HTERT RPE-1 (cell line): ENCODE results near the gene DGKI.

Source experiments
- in situ Hi-C: fragments of 300-500 bp; cut with MboI; formaldehyde crosslinking; loops from 4 replicates; pipeline ENCODE4 v1.14.3; 2020; ENCODE audit warnings: low sequenced_read_pairs

The DGKI gene

DNA sequence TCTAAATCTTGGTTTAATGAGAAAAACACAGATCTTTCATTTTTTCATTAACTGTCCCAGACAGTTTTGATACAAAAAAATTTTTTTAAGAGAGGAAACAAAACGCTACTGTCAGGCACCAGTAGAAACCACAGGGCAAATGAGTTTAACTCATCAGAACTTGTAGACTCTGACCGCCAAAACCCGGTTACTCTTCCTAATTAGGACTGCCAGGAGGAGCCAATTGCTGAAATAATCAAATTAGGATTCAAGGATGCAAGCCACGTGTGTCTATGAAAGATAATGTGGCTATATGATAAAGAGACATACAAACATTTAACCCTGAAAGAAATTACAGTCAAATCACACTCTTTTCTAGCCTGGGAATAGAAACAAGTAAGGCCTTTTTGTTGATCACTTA, 154.4 kb downstream of the DGKI start:
- in situ Hi-C loops = no loop called here

DNA sequence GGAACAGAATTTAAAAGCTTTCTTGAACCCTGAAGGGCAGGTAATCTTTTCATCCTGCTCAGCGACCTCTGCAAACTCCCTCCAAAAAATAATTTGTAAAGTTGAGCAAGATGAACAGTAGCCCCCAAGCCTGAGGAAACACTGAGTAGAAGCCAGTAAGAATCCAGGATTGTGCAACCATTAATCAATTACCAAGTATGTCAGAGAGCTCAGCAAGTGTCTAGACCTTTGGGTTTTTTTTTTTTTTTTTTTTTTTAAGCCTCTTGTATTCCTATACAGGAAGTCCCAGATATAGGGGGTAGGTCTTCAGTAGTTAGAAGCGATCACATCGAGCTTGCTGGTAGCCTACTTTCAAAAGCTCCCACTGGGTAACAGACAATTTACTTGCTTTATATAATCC, 155.2 kb downstream of the DGKI start:
- in situ Hi-C loops = no loop called here

DNA sequence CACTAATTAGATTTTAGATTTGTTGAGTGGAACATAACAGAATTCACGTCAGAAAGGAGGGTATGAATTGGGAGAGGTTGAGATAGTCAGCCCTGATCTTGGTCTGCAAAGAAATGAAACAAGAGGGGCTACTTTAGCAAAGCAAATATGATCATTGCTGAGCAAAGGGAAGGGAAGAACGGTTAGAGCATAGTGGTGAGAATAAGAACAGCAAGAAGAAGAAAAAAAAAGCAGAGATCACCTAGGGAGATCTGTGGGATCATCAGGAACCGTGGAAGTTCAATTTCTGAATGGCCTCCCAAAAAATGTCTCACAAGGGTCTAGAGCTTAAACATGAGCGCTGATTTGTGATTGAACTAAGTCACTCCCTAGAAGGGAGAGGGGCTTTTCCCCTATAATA, 156.1 kb downstream of the DGKI start:
- in situ Hi-C loops = no loop called here

DNA sequence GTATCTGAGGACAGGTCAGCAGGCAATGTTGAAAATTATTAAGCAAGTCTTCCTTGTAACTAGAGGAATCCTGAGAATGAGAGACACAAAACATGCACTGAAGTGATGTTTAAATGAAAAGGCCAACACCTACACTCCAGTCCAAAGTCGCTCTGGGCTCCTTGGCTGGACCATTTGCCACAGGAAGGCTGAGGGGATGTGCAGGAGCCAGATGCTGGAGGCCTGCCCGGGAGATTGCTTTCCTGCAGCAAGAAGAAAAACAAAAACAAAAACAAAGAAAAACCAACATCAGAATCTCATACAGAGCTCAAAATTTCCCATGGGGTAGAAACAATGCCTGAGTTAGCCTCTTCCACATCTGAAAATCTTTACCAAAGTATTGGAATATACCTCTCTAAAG, 157.0 kb downstream of the DGKI start:
- in situ Hi-C loops = no loop called here

DNA sequence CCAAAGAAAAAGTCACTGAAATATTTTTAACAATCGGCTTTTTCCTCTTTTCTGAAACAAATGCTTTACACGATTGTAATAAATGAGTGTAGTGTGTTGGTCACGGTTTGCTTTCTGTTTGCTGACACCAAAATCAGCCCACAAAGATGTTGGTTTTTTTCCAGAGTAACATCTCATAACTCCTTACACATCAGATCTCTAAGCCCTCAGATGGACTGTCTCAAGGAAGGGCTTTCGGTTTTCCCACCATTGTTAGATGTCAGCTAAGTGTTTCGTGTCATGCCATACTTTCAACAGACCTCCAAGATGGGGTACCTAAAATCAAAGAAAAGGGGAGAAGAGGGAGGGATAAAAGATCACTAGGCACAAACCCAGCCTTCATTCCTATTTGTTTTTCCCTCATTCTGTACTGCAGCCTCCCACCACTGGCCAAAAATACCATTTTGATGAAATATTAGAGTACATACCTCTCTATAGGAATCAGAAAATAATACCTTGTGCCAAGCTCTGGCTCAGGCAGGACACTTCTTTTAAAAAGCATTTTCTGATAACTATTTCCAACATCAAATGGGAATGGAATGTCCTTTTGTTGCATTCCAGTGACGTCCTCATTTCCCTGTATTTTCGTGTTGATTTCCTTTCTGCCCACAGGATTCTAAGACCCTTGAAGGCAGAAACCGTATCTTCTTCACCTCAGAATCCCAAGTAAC, 159.1 kb downstream of the DGKI start:
- in situ Hi-C loops = no loop called here

DNA sequence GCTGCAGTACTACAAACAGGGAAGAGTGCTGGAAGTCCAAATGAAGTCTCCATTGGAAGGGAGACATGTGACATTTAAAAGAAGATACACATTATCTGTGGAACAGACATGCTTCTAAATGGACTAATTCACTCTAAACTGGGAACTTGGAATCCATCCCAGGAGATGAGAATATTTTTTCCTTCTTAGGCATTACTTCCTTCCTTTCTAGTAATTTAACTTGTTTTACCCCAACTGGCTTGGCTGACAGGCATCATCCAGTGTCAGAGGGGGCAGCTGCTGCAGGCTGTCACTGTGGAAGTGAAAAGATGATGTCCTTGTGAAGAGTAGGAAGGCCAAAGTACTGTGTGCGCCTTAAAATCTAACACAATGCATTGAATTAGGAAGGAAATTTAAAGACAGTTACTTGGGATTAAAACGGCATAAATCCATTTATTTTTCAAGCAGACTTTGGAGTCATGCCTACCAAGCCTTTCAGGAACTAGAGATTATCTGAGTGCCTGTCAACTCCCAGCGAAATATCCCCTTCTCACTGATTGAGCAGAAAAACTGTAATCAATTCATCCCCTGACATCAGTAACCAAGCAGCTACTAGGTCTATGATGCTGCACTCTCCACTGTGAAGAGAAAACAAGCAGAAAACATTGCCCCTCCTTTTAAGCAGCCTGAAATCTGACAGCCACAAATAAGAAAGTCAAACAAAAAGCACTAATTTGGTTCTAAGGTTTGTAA, 161.2 kb downstream of the DGKI start:
- in situ Hi-C loops = no loop called here

DNA sequence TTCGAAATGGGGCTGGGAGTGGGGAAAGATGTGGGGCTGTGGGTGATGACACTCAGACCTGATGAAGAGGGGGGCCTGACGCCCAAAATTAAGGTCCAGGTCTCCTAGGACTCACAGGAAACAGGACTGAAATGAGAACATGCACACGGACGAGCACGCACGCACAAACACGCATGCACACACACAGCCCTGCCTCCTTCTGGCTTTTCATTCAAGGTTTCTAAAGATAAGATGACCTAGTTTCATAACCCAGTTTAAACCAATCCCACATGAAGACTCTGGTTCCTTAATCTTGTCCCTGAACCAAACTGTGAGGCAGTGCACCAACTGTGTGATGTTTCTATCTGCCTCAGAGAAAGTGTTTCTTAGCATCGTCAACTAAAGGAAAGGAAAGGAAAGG, 162.0 kb downstream of the DGKI start:
- in situ Hi-C loops = no loop called here

DNA sequence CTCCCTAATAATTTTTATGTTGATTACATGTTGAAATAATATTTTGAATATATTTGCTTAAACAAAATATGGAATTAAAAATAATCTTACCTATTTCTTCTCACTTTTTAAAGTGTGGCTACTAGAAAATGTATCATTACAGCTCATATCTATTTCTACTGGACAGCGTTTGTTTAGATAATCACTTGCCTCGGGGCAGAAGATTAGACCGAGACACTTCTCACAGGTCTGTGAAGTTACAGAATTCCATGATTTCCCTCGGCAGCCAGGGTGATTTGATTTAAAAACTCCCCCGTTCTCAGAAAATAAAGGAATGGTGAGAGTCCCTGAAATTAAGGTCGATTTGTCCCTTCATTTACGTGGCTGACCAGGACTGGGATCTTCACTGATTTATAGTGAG, 162.5 kb downstream of the DGKI start:
- in situ Hi-C loops = no loop called here

DNA sequence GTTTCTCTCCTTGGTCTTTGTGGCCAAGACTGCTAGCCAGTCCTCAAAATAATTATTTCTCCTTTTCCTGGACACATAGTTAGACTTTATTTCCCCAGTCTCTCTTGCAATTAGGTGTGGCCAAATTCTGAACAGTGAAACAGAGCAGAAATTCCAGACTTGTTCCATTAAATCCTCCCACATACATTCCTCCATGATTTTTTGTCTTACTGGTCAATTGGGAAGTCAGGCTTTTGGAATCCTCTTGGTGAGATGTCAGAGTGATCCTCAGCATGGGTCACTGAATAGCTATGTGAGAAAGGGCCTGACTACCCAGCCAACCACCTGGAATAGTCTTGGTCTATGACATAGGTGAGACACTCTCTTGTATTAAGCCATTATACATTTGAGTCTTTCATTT, 164.2 kb downstream of the DGKI start:
- in situ Hi-C loops = no loop called here

DNA sequence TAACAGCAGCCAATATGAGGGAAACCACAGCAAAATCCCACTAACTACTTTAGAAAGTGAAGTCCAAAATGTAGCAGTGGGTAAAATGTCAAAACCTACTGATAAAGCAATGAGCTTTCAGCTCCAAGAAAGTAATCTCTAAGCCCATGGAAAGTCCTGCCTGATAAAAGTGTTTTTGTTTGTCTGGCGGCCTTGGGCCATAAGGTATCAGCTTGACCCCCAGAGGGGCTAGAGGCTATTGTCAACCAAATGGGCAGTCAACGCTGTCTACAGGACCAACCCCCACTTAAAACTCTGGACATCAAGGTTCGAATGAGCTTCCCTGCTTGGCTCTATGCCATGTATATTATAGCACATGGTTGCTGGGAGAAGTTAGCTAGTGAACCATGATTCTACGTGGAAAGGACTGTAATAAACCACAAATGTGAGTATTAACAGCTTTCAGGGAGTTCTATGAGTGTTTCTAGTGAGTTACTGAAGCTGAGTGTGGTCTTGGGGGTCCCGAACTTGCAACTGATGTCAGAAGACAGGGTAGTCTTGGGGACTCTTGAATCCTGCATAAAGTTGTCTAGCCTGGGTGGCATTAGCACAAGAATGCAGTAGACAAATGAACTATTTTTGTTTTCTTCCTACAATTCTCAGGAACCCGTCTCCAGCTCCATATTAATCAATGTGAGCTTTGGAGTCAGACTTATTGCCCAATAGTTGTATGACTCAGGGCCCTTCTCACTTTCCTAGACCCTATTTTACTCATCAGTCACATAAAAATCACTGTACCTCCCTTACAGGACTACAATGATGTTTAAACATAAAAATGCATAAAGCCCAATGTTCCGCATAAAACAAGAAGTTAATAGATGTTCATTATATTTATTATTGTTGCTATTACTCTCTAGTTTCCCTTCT, 164.9 kb downstream of the DGKI start:
- in situ Hi-C loops = no loop called here

DNA sequence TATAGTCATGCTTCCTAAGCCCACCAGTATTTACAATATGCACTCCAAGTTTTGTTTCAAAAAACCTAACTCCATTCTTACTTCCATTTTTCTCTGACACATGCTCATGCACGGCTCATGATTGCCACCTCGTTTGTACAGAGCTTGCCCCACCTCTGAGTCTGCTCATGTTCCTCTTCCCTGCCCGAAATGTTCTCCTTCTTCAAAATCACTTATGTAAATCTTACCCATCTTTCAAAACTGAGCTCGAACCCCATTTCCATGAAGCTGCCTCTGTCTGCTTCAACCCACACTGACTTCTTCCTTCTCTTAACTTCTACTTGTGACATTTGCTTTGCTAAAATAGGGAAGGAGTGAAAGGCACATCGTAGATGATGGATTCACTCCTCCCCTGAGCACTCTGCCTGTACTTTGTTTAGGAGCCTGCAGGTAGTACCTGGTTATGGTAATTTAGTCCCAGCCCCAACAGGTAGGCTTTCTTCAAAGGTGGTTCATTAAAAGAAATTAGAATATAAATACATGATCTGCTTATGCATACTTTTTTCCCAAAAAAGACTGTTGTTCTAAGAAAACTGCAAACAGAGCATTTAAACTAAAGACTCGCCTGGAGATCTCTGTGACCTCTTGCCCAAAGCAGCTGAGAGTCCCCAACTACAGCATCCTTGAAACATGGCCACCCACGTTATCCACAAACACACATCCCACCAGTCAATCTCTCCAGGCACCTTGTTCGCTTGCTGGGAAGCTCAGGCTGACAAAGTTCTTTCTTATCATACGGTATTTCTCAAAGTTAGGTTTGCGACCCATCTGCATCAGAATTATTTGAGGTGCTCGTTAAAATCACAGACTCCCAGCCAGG, 172.0 kb downstream of the DGKI start:
- in situ Hi-C loops = no loop called here

DNA sequence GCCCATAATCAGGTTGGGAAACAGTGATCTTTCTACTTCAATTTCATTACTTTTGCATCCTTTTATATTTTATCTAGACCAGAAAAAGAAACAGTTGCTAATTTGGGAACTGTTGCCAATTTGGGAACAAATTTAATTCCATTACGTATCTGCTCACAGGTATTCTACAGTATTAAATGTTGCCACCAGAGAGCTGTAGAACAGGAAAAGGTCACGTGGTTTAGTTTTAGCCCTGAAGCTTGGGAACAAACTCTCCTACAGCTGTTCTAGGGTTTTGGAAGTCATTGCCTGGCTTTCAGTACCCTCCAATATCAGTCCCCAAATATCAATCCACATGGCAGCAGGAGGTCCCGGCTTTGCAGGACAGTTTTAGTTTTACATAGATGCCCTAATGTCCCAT, 172.7 kb downstream of the DGKI start:
- in situ Hi-C loops = no loop called here

DNA sequence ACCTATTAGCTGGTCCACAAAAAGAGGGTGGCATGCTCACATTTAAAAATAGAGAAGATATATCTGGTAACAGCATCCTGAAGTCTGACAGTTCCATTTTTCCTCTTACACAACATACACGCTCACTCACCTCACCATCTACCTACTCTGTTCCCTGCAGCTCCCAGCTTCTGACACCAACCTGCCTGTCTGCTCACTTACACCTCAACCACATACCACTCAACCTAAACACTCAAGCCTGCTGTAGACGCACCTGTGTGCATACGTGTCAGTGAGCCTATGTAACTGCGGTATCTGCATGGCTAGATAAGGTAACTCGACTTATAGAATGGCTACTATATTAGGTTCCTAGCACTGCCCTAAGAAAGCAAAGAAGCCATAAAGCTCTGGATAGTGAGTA, 174.9 kb downstream of the DGKI start:
- in situ Hi-C loops = no loop called here

DNA sequence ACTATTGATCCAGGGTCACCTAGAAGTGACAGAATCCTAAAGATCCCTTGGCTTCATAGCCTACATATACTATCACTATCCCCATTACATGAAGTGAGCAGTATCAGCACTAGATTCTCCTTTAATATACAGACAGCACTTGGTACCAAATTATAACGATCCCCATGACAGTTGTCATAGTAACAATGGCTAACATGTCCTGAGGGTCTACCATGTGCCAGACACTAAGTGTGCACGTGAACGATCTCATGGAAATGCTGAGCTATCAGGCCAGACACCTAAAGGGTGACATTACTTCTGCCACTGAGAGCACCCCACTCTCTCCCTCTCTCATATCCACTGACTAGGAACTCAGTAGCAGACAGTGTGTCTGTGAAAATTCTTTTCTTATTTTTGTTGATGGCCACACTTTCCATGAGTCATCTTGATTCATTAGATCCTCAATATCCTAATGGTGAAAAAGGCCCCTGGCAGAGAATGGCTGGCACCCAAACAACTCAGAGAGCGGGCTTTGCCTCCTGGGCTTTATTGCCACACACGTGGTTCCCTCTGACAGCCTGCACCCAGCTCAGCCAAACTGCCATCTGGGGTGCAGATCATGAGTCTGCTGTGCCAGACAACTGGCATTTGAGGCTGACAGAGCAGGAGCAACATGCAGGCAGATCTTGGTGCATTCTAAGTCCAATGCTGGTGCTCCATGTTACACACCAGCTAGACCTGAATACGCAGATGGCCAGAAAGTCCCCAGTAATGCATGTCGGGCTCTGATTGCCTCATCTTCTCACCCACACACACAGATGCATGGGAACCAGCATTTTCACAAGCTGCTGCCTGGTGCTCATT, 176.3 kb downstream of the DGKI start:
- in situ Hi-C loops = no loop called here

DNA sequence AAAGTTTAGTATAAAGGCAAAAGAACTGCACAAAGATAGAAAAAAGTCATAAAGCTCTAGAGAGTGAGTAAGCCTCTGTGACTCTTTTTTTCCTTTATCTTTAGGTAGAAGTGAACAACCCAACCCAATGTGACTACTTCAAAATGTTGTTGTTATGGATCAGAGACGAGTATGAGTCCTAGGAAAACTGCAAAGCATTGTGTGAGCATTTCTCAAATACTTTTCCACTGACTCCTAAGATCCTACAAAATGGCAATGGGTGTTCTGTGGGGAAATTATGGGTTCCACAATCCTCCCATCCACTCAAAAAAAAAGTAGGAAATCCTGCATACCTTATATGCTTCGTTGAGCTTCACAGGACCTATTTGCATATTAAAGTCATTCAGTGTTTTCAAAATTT, 177.1 kb downstream of the DGKI start:
- in situ Hi-C loops = no loop called here

DNA sequence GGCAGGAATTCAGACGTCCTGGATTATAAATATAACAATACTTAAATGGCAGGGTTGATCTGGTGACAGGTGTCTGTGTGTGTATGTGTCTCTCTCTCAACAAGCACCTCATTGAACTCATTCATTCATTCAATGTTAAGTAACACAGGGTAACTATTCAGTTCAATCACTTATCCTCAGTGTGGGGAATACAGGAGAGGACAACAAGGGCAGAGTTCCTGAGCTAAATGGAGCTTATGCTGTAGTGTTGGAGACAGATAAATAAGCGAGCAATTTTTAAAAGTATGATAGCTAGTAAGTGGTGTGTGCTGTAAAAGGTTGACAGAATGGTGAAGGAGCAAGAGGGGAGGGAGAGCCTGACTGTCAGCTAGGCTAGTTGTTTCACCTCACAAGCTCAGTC, 178.4 kb downstream of the DGKI start:
- in situ Hi-C loops = no loop called here

DNA sequence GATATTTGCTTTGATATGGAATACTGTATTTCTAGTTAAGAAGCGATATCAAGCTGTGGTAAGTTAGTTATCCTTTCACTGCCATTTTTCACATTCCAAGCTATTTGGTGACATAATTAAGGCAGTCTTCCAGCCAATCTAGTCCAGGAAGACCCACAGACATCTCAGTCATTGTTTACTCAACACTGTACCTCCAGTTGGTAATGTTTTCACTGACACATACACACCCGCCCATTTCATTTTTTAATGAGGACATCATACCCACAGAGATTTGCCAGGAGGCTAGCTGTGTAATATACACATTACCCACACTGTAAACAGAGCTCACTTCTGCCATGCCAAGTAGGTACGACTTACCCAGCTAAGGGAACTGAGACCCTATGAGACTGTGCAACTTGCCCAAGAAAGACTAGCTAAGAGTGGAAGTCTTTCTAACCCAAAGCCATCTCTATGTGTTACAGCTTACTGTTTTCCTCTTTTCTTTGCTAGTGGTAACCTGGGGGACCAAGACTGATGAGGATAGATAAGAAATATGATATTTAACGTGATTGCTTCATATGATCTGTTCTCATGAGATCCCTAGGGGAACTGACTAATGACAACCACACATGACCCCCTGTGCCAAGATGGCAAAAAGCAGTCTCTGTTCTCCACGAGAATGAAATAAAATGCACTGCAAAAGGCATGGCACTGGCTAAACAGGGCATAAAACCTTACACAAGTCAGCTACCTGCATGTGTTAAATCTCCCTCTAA, 179.0 kb downstream of the DGKI start:
- in situ Hi-C loops = no loop called here

DNA sequence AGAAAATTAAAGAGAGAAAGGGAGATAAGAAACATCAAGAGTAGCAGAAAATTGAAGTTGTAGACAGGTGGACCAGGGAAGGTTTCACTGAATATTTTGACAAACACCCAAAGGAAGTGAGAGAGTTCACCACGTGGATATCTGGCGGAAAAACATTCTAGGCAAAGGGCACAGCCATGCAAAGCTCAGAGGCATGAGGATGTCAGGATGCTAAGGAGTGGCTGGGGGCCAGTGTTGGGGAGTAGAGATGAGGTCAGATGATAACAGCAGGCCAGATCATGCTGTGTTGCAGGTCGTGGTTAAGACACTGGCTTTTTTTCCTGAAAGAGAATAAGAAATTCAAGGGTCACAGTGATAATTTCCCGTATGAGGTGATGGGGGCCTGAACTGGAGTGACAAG, 181.9 kb downstream of the DGKI start:
- in situ Hi-C loops = no loop called here

DNA sequence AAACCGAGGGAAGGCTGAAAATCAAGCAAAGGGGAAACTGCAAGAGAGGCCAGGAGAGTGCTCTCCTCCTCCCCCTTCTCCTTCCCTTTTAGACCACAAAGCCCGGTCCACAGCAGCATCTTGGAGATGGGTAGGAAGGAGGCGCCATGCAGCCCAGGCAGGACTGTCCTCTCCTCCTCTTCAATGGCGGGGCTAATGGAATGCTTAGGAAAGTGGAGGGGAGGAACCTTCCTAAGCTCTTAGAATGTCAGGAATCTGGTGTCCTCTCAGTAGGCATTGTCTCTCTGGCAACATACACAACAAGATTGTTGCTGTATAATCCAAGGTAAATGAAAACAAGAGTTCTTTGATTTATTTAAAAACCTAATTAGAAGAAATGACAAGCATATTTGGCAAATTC, 185.1 kb downstream of the DGKI start:
- in situ Hi-C loops = no loop called here
